ENCODE data around the gene PRR33.
"Not testable (repeated sequence)": the region's sequence is repeated elsewhere in the genome, so short reads cannot be mapped to it uniquely, and the experiment has no call there.

The PRR33 gene

DNA sequence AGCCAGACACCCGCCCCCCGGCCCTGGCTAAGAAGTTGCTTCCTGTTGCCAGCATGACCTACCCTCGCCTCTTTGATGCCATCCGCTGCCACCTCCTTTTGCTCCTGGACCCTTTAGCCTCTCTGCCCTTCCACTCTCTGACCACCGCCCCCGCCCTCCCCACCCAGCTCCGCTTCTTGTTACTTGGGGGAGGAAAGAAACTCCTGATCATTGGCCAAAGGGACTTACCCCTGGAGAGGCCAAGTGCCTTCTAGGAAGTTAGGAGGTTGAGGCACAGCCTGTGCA, at the start of gene PRR33:
TSS of gene PRR33 (minus strand) at position 65 of the 285 bp plus-strand sequence. CDS start 1,311 bp downstream, outside the sequence.
- FAIRE-seq = no peak

DNA sequence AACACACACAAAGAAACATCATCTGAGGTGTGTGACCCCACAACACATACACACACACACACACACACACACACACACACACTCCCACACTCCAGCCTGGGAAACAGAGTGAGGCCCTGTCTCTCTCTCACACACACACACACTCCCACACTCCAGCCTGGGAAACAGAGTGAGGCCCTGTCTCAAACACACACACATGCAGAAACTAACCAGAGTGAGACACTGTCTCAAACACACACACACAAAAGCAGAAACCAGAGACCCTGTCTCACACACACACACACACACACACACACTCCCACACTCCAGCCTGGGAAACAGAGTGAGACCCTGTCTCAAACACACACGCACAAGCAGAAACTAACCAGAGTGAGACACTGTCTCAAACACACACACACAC, 48.1 kb upstream of the PRR33 start:
- not testable (repeated sequence) for FAIRE-seq

DNA sequence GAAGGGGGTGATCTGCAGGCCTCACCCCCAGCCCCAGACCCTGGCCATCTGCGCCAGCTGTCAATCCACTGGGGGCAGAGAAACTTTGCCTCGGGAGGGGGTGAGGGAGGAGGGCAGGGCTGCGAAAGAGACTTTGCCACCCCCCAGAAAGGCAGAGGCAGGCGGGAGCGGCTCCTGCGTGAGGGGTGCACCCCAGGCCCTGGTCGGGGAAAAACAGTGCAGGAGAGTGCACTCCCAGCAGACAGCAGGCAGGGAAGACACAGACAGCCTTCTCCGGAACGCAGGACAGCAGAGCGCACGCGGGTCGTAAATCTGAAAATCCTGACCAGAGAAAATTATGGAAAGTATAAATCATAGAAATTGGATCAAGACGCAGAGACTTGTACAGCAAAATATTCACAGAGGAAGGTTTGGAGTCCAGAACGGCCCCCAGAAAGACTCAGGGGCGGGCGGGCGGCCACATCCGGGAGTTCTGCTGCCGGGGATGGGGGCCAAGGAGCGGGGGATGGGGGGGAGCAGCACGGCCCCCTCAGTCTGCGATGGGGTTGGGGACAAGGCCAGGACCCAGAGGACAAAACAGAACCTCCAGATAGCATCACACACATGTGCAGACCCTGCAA, 47.4 kb upstream of the PRR33 start:
- no peak for FAIRE-seq

DNA sequence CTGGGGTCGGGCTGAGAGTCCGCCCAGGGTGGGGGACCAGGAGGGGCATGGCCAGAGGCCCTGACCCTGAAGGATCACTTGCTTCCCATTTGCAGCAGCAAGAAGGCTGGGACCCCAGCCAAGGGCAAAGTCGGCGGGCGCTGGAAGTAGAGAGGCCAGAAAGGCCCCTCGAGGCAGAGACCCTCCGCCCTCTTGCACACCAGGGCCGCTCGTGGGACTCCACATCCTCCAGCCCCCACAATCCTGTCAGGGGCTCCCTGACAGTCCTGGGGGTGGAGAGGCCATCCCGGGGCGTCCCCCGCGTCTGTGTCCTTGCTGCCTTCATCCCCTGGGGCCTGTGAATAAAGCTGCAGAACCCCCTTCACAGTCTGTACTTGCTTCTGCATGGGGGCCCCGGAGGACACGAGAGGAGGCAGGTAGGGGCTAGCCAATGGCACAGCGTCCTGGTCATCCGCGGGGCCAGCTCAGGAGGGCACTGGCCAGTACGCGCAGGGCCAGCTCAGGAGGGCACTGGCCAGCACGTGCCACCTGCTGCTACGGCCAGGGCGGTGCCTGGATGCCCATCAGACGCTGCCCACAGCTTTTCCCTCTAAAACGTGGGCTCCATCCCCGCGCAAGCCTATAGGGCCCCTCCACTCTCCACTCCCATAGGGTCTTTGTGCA, 46.8 kb upstream of the PRR33 start:
- FAIRE-seq = no peak

DNA sequence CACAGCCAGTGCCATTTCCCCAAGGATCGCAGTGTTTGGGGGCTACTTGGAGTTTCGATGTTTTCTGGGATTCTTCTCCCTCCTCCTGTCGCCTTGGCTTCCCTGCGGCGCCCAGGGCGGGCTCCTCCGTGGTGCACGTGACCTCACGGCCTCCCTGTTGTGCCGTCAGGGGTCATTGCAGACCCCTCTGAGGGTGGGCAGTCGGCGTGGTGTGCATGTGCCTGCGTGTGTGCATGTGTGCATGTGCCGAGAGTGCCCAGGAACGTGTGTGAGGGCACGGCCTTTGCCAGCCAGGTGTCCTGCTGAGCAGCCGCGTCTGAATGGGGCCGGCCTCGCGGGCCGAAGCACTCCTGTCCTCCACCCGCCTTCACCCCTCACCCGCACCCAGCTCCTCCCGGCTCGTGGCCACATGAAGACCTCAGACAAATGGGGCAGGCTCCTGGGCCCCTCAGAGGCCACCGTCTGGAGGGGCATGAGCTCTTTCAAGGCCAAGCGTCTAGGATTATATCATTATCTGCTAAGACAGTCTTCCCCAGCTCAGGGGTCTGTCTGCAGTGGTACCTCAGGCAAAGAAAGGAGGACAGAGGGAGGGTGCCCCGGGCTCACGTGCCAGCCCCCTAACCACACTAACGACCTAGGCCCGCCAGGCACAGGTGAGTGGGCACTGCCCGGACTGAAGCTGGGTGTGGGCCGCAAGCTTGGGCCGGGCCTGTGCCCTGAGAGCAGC, 46.1 kb upstream of the PRR33 start:
- FAIRE-seq = no peak

DNA sequence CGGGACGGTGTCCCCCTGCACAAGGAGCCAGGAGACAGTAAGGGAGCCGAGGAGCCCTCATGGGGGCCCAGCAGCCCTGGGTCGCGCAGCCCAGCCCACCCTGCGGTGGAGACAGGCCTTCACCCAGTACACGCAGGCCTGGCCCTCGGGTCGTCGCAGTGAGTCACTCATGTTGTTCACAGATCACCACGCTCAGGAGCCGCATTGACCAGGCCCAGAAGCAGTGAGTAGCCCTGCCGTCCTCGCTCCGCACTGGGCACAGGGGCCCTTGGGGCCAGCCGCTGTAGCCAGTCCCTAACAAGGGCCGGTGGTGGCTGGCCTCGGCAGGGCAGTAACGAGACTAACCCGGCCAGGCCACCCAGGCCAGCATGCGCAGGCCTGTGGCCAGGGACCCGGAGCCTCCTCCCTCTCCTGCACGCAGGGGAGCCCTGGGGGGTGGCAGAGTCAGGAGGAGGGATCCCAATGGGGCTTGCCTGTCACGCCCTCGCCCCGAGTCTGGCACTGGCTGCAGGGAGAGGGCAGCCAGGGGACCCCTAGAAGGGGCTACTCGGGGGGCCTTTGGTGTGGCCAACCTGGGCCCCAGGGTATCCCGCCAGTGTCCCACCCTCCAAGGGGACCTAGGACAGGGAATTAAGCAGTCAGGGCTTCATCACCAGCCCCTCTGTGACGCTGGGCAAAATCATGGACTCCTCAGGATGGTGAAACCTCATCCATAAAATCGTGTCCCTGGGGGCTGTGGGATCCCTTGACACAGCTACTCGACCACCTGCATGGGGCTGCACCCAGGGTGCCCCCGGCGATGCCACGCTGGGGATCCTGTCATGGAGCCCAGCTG, 45.3 kb upstream of the PRR33 start:
- FAIRE-seq = no peak

DNA sequence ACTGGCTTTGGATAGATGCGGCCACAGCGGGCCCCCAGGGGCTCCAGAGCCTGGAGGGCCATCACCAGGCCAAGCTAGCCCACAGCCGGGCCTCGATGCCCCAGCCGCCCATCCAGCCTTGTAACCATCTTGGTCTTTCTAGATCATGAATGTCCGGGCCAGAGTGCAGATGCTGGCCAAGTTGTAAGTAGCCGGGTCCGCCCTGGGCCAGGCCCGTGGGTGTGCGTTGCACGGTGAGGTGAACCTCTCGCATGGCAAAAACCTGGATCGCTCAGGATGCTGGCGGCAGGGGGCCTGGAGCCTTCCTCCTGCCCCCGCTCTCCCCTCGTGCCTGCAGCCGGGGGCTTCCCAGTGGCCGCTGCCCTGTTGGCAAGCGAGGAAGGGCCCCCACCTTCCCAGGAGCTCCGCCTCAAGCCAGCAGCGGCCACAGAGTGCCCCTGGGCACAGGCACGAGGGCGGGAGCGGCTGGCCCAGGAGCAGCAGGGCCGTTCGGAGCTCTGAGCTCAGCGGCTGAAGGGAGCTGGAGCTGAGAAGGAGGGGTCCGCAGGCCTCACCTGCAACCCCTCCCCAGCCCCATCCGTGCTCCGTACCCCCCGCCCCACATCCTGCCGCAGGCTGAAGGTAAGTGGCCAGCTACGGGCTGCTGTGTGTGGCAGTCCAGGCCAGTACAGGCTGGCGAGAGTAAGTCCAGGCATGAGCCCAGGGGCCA, 44.5 kb upstream of the PRR33 start:
- no peak for FAIRE-seq

DNA sequence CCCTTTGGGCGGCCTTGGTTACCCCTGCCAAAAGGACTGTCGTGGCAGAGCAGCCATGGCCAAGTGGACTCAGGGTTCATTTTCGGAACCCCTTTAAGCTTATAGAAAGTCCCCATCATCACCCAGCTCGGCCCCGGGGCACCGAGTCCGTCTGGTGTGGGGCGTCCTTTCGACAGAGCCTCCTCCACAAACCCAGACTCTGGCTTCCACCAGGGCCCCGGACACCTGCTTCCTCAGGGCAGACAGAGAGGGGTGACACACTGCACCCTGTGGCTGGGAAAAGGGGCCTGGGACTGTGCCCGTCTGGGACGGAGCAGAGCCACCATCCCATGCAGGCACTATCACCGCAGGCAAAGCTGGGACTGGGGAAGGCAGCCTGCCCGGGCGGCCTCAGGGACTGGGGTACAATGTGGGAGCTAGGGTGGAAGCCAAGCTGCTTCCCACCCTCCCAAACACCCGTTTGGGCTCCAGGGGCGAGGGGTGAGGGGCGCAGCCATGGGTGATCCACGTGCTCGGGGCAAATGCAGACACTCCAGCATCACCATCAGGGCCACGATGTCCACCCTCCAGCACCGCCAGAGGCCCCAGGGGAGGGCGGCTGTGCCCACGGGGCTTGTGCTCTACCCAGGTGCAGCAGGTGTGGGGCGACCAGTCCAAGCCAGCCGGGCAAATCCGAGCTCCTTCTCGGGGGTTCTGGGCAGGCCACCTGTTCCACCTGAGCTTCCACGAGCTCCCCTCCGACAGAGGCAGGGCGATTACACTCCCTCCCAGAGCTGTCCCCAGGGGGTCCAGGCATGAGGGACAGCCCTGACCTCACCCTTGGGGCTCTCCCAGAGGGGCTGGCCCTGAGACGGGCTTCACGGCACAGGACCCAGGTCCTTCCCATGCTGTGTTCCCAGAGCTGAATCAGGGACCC, 43.7 kb upstream of the PRR33 start:
- no peak for FAIRE-seq

DNA sequence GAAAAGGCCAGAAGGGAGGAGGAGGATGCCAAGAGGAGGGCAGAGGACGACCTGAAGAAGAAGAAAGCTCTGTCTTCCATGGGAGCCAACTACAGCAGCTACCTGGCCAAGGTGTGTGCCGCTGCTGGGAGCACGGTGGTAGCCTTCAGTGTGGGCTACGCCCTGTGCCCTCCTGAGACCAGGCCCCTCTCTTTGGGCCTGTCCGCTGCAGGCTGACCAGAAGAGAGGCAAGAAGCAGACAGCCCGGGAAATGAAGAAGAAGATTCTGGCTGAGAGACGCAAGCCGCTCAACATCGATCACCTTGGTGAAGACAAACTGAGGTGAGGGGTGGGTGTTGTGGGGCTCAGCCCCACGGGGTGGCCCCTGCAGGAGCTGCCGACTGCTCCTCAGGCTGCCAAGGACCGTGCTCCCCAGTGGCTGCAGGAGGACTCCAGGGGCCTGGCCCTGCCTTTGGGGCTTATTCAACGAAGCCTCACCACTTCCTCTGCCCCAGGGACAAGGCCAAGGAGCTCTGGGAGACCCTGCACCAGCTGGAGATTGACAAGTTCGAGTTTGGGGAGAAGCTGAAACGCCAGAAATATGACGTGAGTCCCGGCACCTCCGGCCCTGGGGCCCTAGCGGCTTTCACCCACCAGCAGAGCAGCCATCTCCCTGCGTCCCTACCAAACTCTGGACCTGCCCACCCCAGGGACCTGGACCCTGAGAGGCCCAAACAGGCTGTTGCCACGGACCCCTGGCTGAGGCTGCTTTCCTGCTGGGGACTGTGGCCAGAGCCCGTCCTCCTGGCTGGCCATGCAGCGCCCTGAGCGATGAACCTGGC, 42.9 kb upstream of the PRR33 start:
- FAIRE-seq = no peak

DNA sequence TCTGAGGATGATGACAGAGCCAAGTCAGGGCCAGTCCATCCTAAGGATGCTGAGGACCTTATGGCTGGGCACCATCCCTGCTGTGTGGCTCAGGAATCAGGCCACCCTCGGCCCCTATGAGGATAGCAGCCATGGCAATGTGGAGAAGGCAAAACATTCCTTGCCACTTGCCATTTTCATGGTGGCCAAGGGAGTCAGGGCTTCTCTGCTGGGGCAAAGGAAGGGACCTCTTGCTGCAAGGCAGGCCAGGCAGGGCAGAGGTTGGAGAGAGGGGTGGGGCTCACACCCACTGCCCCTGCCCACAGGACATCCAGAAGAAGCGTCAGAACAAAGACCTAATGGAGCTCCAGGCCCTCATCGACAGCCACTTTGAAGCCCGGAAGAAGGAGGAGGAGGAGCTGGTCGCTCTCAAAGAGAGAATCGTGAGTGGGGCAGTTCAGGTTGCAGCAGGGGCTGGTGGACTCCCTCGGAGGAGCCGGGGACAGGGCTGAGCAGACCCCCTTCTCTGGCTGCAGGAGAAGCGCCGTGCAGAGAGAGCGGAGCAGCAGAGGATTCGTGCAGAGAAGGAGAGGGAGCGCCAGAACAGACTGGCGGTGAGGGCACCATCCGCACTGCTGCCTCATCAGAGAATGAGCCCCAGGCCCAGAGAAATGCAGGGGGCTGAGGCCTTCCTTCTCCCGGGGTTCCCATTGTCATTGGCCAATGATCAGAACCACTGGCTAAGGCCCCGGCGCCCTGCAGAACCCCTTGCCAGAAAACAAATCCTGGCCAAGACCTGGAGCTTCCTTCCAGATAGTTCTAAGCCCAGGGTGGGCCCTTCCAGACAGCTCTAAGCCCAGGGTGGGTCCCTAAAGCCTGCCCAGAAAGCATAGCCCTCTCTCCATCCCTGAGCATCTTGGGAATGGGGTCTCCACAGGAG, 42.0 kb upstream of the PRR33 start:
- no peak for FAIRE-seq

DNA sequence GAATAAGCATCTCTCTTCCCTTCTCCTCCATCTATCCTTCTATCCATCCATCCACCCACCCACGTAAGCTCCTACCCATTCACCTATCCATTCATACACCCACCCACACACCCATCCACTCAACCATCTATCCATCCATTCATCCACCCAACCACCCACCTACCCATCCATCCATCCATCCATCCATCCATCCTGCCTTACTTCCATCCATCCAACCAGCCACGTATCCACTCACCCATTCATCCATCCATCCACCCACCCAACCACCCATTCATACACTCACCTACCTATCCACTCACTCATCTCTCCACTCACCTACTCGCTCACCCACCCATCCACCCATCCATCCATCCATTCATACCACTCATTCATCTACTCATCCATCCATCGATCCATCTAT, 41.0 kb upstream of the PRR33 start:
- no peak for FAIRE-seq

DNA sequence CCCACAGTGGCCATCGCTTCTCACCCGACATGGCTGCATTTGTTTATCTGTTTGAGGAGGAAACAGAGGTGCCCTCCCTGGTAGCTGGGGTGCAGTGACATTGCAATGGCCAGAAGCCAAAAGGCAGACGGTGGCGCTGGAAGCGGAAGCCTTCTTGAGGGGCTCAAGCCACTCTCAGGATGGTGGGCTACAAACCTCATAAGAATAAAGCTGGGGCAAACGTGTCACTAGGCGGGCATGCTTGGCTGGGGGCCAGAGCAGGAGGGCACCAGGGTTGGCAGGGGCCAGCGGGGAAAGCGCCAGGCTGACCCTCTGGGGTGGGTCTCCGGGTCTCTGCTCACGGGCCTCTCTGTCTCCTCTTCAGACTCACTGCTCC, 40.4 kb upstream of the PRR33 start:
- FAIRE-seq = no peak

DNA sequence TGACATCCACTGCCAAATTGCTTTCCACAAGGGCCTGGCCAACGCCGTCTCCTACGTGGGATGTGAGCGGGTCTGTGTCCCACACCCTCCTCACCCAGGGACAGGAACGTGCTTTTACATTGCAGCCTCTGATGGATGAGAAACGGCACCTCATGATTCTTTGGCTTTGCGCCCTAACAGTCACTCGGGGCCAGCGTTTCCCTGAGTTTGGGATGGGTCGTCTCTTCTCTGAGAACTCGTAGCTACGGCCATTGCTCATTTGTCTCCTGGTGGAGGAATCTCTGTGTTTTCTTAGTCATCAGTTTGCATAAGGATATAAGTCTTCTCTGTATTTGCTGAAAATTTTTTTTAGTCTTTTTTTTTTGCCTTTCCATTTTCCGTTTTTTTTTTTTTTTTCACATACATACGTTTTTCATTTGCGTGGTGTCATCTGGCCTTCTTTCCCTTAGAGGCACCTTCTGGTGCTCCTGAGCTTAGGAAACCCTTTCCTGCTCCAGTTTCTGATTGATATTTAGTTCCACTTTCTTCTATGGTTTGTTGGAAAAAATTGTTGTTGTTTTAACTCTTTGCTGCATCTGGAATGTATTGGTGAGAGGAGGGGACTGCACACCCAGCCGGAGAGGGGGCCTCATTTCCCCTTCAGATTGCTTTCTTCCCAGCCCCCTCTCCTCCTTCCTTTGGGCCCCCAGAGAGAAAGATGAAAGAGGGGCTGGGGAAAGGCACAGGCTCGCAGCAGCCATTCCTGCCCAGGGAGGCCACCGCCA, 39.8 kb upstream of the PRR33 start:
- FAIRE-seq = no peak

DNA sequence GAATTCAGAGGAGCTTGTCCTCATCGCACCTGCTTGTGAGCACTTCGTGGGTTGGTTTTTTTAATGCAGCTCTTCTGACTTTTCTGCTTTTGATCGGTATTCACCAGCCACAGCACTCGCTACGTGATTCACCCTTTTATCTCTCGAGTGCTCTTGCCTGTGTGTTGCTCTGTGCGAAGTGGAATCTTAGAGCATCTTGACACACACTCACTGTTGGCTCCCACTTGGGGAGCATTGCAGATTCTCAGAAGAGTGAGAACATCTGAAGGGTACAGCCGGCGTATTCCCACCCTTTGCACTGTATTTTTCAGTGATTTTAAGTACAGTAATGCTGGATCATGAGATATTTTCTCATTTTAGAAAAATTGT, 38.8 kb upstream of the PRR33 start:
- no peak for FAIRE-seq

DNA sequence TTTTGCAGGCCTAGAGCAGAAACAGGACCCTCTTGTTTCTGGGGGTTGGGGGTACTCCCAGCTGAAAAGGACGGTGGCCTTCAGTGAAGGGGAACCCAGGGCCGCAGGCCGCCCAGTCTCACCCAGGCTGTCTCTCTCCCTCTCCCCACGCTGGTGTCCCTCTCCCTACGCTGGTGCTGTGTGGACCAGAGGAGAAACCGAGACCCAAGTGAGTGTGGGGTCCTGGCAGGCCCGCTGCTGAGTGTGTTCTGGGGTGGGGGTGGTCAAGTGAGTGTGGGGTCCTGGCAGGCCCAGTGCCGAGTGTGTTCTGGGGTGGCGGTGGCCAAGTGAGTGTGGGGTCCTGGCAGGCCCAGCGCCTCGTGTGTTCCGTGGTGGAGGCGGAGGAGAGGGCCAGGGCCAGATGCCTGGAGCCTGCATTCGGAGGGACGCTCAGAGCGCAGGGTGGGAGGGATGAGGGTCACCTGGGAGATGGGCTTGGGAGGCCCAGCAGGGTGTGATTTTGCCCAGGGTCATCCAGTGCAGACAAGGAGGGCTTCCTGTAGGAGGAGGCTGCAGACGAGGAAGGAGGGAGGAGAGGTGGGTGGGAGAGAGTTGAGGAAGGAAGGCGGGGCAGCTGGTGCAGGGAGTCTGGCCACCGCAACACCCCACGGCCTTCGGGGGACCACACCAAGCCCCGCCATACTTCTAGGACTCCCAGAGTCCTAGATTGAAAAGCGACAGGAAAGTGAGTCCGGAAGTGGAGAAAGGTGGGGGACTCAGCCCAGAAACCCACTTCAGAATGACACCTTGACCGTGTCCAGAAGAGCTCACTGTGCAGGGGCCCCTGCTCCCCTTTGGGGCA, 38.1 kb upstream of the PRR33 start:
- FAIRE-seq = no peak

DNA sequence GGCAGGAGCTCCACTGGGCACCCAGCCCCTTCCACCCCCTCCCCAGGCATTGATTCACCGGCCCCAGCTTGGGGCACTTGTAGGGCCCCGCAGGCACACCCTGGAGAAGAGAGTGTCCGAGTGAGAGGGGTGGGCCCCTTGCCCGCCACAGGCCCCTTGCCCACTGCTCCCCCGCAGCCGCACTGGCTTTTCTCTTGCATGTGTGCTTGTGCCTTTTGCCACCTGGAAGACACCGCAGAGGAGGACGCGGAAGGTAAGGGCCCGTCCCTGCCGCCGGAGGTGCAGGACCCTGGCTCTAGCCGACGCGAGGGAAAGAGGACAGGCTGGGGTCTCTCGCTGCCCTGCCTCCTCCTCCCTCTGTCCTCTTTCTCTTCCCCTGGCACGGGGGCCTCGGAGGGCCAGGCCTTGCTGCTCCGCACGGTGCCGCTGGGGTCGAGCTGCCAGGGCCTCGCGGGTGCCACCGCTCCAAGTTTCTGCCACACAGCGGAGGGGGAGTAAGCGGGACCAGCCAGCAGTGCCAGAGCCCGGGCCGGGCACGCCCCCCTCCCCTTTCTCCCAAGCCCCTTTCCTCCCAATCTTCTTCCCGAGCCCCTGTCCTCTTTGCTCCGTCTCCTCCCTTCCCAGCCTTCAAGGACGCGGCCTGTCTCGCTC, 37.3 kb upstream of the PRR33 start:
- FAIRE-seq = no peak

DNA sequence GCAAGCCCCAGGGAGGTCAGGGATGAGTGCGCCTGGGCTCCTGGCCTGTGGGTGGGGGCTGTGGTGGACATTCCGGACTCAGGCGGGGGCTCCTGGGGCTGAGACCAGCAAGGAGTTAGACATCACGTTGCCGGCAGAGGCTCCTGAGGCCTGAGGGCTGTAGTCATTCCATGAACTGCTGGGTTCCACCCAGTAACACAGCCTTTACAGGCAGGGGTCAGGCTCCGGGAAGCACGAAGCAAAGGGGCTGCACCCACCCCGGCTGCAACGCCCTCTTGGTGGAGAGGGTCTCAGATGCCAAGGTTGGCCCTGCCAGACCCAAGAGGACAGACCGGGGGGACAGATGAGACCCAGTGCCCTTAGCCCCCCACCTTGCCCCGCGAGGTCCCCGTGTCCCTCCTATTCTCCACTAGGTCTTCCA, 36.8 kb upstream of the PRR33 start:
- no peak for FAIRE-seq

All from colon (tissue), 2 donors.